Measurements from ENCODE around the gene RPLP1. TPM values are rescaled to one million over a fixed set of nuclear protein-coding genes. Genes with fewer than 3 reads are reported as not detected.

RPLP1 gene
- total RNA-seq (2022; extraction: Qiagen RNA extraction), result 3,458 to 4,562 TPM (median 3,814 TPM) in 5 replicates

GRCh38 chr15:69452692-69453521 is at the start of gene RPLP1:
Gene RPLP1 (plus strand): TSS chr15:69452818. CDS start chr15:69452949, 131 bp downstream.

GRCh38 chr15:69413822-69414700 is 38.6 kb upstream of the RPLP1 start, which contains the start of gene KIF23:
Gene KIF23 (plus strand): TSS chr15:69414349. CDS start chr15:69414466, 117 bp downstream.

Other genes with a start within 250 kb of the RPLP1 start
- gene PAQR5, start 153.9 kb upstream of the RPLP1 start, total RNA-seq (2022; extraction: Qiagen RNA extraction), result 88.0 to 119 TPM (median 115 TPM) in 5 replicates
- gene KIF23, start 38.5 kb upstream of the RPLP1 start, total RNA-seq (2022; extraction: Qiagen RNA extraction), result 69.2 to 104 TPM (median 80.4 TPM) in 5 replicates

Data from A549 treated with CORT108297 at 1 μM for 4 hours (cell line).